Neural cell (in vitro differentiated cells): Measurements from ENCODE around the gene CCDC82.

Experiments used
- CTCF ChIP-seq: fragments of 450-650 bp; IDR thresholded peaks from 2 replicates; pipeline ENCODE4 v1.5.1; 2014; ENCODE audit warnings: antibody characterized with exemption, mild to moderate bottlenecking, moderate library complexity; ENCODE audit not compliant: poor library complexity, severe bottlenecking
- EP300 ChIP-seq: fragments of 450-650 bp; conservative IDR thresholded peaks from 2 replicates; pipeline ENCODE4 v1.6.1; 2014; ENCODE audit warnings: antibody characterized with exemption, mild to moderate bottlenecking, moderate library complexity; ENCODE audit not compliant: poor library complexity, severe bottlenecking
- EZH2 ChIP-seq: fragments of 200-600, 300-800 bp; shearing (Covaris generic), sonication (generic); IDR thresholded peaks from 2 replicates; pipeline ENCODE4 v1.6.1; 2014; ENCODE audit warnings: antibody characterized with exemption, low read length, borderline replicate concordance, mild to moderate bottlenecking; ENCODE audit not compliant: insufficient read depth, poor library complexity, severe bottlenecking
- MXI1 ChIP-seq: fragments of 450-650 bp; conservative IDR thresholded peaks from 2 replicates; pipeline ENCODE4 v1.6.1; 2014; ENCODE audit warnings: antibody characterized with exemption, mild to moderate bottlenecking; ENCODE audit not compliant: poor library complexity, severe bottlenecking
- RAD21 ChIP-seq: fragments of 450-650 bp; conservative IDR thresholded peaks from 2 replicates; pipeline ENCODE4 v1.6.1; 2014; ENCODE audit warnings: antibody characterized with exemption, mild to moderate bottlenecking, moderate library complexity
- REST ChIP-seq: IDR thresholded peaks from 2 replicates; pipeline ENCODE4 v1.6.1; 2012; ENCODE audit warnings: borderline replicate concordance
- TAF1 ChIP-seq: IDR thresholded peaks from 2 replicates; pipeline ENCODE4 v1.6.1; 2012; ENCODE audit warnings: low read depth

- TF ChIP-seq CTCF (no peak), REST (no peak), EP300 (no peak), RAD21 (no peak), MXI1 (no peak), TAF1 (no peak), EZH2 (no peak)
Measured at GRCh38 chr11:96310236-96310635, 79.5 kb downstream of the CCDC82 start.
